CD4-positive, alpha-beta T cell treated with Interleukin-12 subunit alpha and Interleukin-12 subunit beta, for 1 hour (primary cell): Measurements from ENCODE around the gene AKAIN1.

ENCODE experiments used
- DNase-seq: peaks from one replicate; pipeline ENCODE4 v3.0.0-alpha.2; 2020

Gene AKAIN1

GRCh38 chr18:5158587-5158986 is 38.5 kb downstream of the AKAIN1 start:
- no peak for DNase-seq

DNA sequence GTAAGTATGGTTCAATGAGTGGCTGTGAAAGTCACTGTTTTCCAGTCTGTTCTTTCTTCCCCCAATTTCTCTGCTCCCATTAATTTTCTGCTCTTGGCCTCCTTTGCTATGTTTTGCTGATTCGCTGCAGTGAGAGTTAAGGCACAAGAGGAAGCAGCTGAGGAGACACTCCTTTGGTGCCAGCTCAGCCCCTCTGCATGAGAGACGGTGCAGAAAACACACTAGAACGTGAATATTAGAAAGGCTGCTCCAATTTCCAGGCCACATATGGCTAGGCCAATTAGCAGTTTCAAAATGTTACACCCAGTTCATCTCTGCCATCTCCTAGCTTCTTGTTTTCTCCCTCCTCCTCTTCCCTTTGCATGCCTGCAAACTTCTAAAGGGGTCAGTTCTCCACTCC is 38.9 kb downstream of the AKAIN1 start:
- no peak for DNase-seq

GRCh38 chr18:5155907-5156287 is 41.2 kb downstream of the AKAIN1 start:
- no peak for DNase-seq

DNA sequence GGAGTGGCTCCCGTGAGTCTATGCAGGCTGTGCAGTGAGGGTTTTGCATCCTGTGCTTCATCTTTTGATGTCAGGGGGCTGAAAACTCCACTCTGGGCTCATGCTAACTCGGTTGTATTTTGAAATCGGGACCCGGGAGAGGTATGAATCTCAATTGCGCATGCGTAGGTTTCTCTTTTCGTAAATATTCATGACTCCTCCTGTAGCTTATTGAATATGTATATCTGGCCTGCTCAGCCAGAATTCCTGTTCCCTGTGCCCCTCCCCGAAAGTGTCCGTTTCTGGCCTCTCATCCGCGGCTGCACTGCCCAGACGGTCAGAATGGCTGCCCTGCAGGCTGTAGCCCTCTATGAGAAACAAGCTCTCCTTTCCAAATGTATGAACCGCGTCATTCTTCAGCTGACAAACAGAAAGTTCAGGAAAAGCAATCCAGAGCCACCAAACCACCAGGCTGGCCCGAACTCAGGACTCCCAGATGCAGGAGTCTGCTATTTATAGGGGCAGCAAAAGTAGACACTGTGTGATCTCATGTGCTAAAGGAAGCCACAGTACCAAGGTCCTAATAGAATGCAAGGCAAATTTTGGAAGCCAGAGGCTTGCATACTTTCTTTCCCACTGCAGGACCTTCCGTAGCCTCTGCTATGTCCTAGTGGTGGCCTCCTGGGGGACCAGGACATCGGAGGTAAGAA is 41.7 kb downstream of the AKAIN1 start:
- DNase-seq: no peak

DNA sequence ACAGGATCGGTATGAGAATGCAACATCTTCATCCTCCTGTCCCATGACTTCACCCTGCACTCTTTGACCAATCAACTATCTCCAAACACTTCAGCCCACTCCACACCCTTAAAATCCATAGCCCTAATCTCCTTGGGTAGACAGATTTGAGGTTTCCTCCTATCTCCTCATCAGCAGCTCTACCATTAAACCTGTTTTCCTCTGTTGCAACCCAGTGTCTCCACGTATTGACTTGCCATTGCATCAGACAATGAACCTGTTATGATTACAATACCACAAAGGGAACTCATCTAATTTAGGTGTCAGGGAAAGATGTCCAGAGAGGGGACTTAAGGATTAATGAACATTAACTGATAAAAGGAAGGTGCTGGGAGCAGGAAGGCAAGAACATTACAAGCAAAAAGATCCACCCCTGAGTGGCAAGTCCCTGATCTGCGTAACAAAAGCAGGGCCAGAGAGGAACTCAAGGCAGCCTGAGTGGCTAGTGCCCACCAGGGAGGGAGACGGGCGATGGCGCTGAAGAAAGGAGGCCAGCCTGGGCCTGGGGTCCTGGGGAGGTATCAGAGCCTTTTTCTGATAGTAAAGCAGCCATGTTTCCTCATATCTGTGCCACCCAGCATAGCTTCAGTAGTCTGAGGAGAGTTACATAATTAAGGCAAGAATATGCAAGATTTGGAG is 44.6 kb downstream of the AKAIN1 start:
- no peak for DNase-seq

DNA sequence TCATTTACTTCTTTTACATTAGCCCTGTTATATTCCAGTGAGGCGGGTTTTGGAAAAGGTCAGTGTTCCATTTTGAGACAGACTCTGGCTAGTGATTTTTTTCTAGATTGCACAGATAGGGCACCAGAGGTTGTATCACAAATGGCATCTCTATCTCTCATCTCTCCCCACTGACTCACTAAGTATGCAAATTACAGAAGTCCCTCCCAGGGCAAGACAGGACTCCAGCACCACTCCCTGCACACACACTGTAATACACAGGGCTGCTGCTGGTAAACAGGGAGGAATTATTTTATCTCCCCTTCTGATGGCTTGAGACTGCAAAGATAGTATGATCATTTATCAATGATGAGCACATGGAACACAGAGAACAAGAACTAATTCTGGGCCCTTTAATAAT is 46.2 kb downstream of the AKAIN1 start:
- DNase-seq: no peak

DNA sequence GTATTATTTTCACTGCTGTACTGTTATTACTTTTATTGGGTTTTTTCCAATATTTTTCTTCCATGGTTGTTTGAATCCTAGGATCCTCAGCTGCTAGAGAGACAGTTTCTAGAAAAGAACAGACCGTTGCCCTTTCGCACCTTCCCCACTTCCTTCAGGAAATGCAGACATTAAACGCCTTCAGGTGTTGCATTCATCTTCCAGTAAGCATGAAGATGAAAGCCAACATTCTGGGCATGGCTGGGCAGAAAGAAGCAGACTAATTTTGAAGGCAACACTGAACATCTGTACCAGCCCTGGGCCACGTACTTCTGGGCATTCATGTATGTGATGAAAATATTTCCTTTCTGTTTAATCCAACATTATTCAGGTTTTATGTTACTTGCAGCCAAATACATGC is 51.0 kb downstream of the AKAIN1 start:
- DNase-seq: no peak

DNA sequence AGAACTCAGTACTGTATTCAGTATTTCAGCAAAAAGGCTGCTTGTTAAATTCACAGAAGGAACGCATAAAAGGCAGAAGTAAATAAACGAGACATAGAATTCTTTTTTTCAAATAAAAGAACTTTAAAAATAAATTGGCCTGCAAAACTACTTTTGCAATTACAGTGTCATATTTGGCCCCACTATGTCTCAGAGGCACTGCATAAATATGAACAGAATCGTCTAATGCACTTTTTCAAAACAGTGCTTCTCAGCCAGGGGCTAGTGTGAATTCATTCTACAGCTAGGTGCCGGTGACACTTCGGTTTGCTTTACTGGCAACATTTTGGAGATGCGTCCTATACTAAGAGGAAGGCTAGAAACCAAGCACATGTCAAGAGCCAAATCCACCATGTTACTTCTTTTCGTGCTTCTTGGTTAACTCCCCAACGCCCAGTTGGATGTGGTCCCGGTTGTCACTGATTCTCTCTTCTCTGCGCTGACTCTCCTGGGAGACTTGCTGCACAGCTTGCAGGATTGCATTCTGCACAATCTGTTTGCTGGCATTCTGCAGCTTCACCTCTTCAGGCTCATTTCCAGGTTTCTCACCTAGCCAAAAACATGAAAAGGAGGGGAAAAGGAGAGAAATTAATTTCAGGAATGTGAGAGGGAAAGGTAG is 51.8 kb downstream of the AKAIN1 start:
- DNase-seq: no peak

DNA sequence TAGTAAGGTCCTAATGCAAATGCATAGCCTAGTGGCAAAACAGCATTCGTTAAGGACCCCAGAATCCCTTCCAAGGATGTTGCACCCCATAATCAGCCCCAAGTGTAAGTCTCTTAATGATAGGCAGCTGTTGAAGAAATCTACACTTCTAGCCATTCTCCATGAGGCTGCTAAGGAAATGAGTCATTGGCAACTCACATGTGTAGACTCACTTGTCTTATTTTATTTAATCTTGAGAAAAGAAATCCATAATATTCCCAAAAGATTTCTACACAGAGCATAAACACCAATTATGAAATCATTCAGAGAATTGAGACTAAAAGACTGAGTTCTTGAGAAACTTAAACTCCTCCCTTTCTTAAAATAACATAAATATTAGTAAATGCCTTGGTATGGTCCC is 52.4 kb downstream of the AKAIN1 start:
- no peak for DNase-seq

GRCh38 chr18:5142859-5143258 is 54.2 kb downstream of the AKAIN1 start:
- no peak for DNase-seq

GRCh38 chr18:5142131-5142530 is 54.9 kb downstream of the AKAIN1 start:
- no peak for DNase-seq

GRCh38 chr18:5137261-5137660 is 59.8 kb downstream of the AKAIN1 start:
- no peak for DNase-seq

DNA sequence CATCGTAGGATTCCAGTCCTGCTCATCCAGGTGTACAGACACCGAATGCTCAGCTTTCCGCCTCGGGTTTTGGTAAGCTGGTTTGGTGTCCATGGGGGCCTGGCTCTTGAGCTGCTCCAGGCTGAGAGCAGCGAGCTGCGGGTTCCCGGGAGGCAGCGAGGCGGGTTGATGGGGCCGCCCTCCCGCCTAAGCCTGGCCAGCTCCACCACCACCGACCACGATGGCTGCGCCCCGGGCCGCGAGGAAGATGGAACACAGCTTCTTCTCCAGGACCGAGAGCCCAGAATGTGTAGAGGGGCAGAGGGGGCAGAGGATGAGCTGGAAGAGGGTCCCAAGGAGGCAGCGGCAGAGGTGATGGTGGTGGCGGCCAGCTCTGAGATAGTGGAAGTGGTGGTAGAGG is 64.1 kb downstream of the AKAIN1 start:
- DNase-seq: no peak

GRCh38 chr18:5122272-5122671 is 74.8 kb downstream of the AKAIN1 start:
- no peak for DNase-seq

DNA sequence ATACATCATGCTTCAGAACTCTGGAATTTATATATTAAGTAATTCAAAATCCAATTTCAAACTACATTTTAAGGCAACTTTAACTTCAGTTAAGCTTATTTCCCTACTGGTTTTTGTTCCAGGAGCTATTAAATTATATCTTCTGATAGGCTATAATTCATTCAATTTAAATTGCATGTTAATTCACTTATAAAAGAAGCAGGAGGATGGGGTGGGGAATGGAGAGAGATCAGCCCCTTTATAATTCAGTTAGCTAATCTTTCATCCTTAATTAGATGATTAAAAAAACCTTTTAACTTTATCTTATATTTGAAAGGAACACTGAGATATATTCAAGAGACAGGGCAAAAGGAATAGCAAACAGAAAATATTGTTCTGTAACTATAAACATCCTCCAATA is 86.8 kb downstream of the AKAIN1 start:
- no peak for DNase-seq

DNA sequence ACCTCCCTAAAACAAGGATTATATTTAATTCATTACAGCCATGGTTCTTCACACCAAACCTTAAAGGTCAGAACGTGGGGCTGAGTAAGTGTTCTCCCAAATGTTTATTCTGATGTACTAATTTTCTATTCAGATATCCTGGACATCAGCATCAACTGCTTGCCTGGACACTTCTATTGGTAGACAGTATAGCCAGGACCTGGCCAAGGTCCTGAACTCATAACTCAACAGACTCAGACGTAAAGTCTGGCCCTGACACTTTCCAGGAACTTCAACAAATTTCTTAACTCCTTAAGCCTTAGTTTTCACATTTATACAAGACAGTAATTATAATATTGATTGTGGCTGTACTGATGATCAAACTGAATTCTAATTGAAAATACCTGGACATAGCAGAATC is 89.1 kb downstream of the AKAIN1 start:
- DNase-seq: no peak

GRCh38 chr18:5106730-5107129 is 90.3 kb downstream of the AKAIN1 start:
- DNase-seq: peak; percentile 0

- no peak for DNase-seq
These were observed 92.8 kb downstream of the AKAIN1 start for GRCh38 chr18:5104246-5104645.

DNA sequence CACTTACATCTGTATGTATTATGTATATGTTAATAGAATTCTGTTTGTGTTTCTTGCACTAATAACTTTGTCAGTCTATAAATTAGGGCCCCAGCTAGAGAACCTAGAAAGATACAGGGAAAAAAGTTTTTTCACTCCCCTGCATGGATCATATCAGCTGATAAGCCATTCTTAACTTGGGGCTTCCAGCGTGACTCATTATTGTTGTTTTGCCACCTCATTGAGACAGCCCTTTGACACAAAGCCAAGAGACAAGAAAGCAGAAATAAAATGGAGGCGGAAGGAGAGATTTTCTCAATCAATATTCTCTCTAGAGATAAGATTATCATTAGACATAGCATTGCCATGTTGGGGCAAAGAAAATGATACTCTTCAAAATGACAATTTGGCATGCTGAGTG is 93.4 kb downstream of the AKAIN1 start:
- DNase-seq: no peak

GRCh38 chr18:5103286-5103685 is 93.8 kb downstream of the AKAIN1 start:
- no peak for DNase-seq

DNA sequence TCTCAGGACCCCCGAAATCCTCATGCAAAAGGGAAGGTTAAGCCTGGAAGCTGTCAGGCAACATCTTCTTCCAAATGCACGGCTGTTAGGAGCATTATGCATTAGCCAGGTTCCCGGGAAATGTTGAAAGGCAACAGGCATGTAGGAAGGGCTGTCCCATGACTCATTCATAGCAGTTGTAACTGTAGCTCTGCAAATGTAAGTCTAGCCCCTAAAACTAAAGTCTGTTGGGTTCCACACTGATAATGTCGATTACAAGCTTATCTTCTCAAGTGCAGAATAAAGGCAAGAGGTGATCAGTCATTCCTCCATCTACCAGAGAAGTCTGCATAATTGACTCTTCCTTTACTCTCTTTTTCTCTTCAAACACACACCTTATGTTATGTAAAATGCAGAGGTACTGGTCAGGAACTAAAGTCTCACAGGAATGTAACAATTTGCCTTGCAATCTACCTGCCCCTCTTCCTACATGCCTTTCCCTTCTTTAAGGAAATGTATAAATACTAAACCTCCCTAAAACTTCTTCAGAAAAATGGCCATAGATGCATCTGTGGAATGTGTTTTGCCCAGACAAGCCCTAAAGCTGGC is 99.8 kb downstream of the AKAIN1 start:
- DNase-seq: no peak

DNA sequence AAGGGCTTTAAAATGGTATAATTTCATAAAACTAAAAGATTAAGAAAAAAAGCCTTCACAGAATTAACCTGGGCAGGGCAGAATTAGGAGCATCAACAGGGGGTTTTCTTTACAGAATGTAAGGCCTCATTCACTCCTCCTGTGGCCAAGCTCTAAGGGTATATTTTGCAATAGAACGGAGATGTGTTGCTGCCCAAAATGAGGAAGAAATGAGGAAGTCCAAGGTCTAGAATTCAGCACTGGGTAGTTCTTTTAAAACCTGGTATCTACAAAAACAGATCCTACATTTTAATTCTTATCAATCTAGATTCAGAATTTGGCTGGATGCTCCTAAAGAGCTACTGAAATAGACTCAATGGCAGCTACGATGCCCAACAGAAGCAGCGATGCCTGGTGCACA is 101.8 kb downstream of the AKAIN1 start:
- DNase-seq: no peak

DNA sequence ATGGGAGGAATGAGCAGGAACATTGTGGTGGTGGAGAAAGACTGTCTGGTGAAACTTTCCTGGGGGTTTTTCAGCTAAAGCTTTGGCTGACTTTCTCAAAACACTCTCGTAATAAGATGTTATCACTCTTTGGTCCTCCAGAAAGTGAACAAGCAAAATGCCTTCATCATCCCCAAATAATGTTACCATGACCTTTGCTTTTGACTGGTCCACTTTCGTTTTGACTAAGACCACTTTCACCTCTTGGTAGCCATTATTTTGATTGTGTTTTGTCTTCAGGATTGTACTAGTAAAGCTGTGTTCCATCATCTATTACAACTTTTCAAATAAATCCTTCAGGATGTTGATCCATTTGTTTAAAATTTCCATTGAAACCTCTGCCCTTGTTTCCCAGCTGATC is 103.2 kb downstream of the AKAIN1 start:
- no peak for DNase-seq
